IPS-18a (cell line): ENCODE measurements around the gene PTPN14.

Experiments used
- H3K27ac ChIP-seq: one replicate; pipeline ENCODE4 v1.5.1; 2013; ENCODE audit warnings: low read length
- H3K27me3 ChIP-seq: one replicate; pipeline ENCODE4 v1.6.1; 2013; ENCODE audit warnings: mild to moderate bottlenecking, low read length; ENCODE audit not compliant: control insufficient read depth, insufficient read depth
- H3K36me3 ChIP-seq: one replicate; pipeline ENCODE4 v1.6.1; 2013; ENCODE audit warnings: low read depth, low read length; ENCODE audit not compliant: control insufficient read depth
- H3K4me1 ChIP-seq: one replicate; pipeline ENCODE4 v1.6.1; 2013; ENCODE audit warnings: low read depth, low read length; ENCODE audit not compliant: control insufficient read depth
- H3K4me3 ChIP-seq: one replicate; pipeline ENCODE4 v1.5.1; 2013; ENCODE audit warnings: low read length
- H3K9ac ChIP-seq: one replicate; pipeline ENCODE4 v1.6.1; 2013; ENCODE audit warnings: mild to moderate bottlenecking, low read length, moderate library complexity
- H3K9me3 ChIP-seq: one replicate; pipeline ENCODE4 v1.6.1; 2013; ENCODE audit warnings: low read depth, low read length; ENCODE audit not compliant: control insufficient read depth

The PTPN14 gene

GRCh38 chr1:214349008-214349407 is 202.4 kb downstream of the PTPN14 start:
- H3K9me3 ChIP-seq: no peaks in the 10 kb centered on the region
- no peak overlapping the region for H3K4me3 ChIP-seq
- H3K36me3 ChIP-seq: peaks cover 3% of the 10 kb centered on the region
- H3K4me1 ChIP-seq: peaks cover 13% of the 10 kb centered on the region
- H3K27me3 ChIP-seq: no peaks in the 10 kb centered on the region
- no peak overlapping the region for H3K9ac ChIP-seq
- no peak overlapping the region for H3K27ac ChIP-seq

GRCh38 chr1:214344897-214345296 is 206.5 kb downstream of the PTPN14 start:
- Histone ChIP-seq H3K9me3 (no peaks in the 10 kb centered on the region), H3K4me3 (no peak overlapping the region), H3K27ac (no peak overlapping the region), H3K9ac (no peak overlapping the region), H3K4me1 (peaks cover 8% of the 10 kb centered on the region), H3K36me3 (peaks cover 3% of the 10 kb centered on the region), H3K27me3 (no peaks in the 10 kb centered on the region)

- peaks cover 8% of the 10 kb centered on the region for H3K4me1 ChIP-seq
- no peak overlapping the region for H3K4me3 ChIP-seq
- H3K27ac ChIP-seq: no peak overlapping the region
- H3K9ac ChIP-seq: no peak overlapping the region
- H3K27me3 ChIP-seq: no peaks in the 10 kb centered on the region
- H3K36me3 ChIP-seq: no peaks in the 10 kb centered on the region
- H3K9me3 ChIP-seq: no peaks in the 10 kb centered on the region
These were observed 208.9 kb downstream of the PTPN14 start for GRCh38 chr1:214342525-214342924.

DNA sequence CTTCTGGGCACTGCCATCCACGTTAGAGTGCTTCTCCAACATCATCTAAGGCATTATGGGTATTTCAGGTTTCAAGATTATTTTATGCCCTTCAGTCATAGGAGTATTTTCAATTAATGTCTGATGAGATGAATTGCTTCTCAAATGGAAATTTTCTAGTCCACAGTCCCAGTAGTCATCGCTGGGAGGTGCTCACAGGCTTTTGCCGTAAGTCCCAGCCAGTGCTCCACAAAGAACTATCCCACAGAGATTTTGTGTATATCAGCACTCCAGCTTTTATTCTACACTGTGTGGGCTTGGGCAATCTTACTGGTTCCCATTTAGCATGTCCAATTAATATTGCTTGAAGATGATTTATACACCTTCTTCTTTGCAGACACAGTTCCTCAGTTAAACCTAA is 209.5 kb downstream of the PTPN14 start:
- Histone ChIP-seq H3K27me3 (no peaks in the 10 kb centered on the region), H3K9me3 (no peaks in the 10 kb centered on the region), H3K27ac (no peak overlapping the region), H3K9ac (no peak overlapping the region), H3K36me3 (no peaks in the 10 kb centered on the region), H3K4me3 (no peak overlapping the region), H3K4me1 (peaks cover 12% of the 10 kb centered on the region)

- Histone ChIP-seq H3K4me3 (no peak overlapping the region), H3K9ac (no peak overlapping the region), H3K27me3 (no peaks in the 10 kb centered on the region), H3K36me3 (no peaks in the 10 kb centered on the region), H3K27ac (no peak overlapping the region), H3K9me3 (no peaks in the 10 kb centered on the region), H3K4me1 (peaks cover 12% of the 10 kb centered on the region)
These were observed 209.9 kb downstream of the PTPN14 start for GRCh38 chr1:214341459-214341858.

DNA sequence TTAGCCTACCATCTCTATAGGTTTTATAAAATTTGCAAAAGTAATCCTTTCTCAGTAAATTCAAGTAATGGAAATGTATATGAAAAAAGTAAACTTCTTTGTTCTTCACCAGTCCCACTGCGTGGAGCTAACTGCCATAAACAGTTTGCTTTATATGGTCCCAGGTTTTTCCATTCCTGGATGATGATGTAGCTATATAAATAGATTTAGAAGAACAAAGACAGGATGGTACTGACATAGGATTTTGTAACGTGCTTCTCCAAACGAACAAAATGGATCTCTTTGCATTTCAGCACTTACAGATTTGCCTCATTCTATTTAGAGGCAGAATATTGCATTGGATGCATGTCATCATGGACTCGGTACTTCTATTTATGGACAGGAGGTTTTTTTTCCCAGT is 213.2 kb downstream of the PTPN14 start:
- Histone ChIP-seq H3K4me3 (no peak overlapping the region), H3K27ac (no peak overlapping the region), H3K9me3 (no peaks in the 10 kb centered on the region), H3K9ac (peak overlapping the region; percentile 1), H3K4me1 (peaks cover 12% of the 10 kb centered on the region), H3K36me3 (no peaks in the 10 kb centered on the region), H3K27me3 (no peaks in the 10 kb centered on the region)

DNA sequence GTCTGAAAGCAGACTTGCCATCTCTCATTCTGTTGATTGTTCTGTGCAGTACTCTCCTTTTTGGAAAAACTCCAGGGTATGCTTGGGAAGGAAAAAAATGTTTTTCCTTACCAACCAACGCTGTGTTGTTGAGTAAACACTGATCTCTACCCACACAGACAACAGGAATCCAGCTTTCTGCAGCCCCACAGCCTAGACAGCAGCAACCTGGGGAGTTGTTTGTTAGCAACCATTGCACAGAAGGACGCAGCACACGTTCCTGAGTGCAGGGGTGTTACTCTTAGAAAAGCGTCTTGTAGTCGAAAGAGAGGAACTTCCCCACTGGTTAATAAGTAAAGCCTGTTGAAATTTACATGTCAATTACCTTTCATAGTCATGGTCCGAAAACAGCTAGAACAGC is 213.9 kb downstream of the PTPN14 start:
- H3K9me3 ChIP-seq: no peaks in the 10 kb centered on the region
- peak overlapping the region; percentile 1 for H3K9ac ChIP-seq
- peaks cover 12% of the 10 kb centered on the region for H3K4me1 ChIP-seq
- no peaks in the 10 kb centered on the region for H3K27me3 ChIP-seq
- H3K4me3 ChIP-seq: no peak overlapping the region
- no peaks in the 10 kb centered on the region for H3K36me3 ChIP-seq
- H3K27ac ChIP-seq: no peak overlapping the region

DNA sequence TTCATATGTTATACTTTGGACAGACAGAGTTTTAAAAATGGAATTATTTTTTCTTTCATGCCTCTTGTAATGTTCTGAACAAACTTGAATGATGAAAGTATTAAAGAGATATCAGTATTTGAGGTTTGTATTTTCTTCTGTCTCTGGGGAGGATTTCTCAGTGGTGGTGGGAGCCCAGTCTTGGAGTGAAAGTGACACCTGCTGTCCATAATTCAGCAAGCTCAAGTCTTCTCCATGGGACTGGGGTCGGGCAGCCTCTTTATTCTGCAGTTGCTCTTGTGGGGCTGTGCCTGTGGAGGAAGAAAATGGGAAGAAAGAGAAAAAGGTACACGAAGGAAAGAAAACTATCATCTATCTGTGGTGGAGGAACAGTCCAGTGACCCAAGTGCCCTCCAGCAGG is 214.4 kb downstream of the PTPN14 start:
- Histone ChIP-seq H3K36me3 (no peaks in the 10 kb centered on the region), H3K4me1 (peaks cover 12% of the 10 kb centered on the region), H3K27ac (no peak overlapping the region), H3K9ac (peak overlapping the region; percentile 1), H3K27me3 (no peaks in the 10 kb centered on the region), H3K9me3 (no peaks in the 10 kb centered on the region), H3K4me3 (no peak overlapping the region)

DNA sequence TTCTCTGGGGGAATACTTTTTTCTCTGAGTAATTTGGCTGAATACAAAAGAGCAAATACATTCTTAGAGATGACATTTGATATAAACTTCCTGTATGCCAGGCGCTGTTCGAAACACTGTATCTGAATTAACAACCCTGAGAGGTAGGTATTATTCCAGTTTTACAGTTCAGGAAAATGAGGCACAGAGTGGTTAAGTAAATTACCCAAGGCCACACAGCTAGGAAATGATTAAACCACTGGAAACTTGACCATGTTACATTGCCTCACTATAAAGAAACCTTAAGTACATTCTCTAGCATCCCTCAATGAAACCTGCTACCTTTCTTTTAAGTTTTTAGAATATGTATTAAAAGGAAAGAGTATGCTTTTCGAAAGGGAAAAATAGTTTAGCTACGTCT is 215.8 kb downstream of the PTPN14 start:
- Histone ChIP-seq H3K9me3 (no peaks in the 10 kb centered on the region), H3K9ac (no peak overlapping the region), H3K27me3 (no peaks in the 10 kb centered on the region), H3K4me1 (peaks cover 12% of the 10 kb centered on the region), H3K27ac (no peak overlapping the region), H3K36me3 (no peaks in the 10 kb centered on the region), H3K4me3 (no peak overlapping the region)

DNA sequence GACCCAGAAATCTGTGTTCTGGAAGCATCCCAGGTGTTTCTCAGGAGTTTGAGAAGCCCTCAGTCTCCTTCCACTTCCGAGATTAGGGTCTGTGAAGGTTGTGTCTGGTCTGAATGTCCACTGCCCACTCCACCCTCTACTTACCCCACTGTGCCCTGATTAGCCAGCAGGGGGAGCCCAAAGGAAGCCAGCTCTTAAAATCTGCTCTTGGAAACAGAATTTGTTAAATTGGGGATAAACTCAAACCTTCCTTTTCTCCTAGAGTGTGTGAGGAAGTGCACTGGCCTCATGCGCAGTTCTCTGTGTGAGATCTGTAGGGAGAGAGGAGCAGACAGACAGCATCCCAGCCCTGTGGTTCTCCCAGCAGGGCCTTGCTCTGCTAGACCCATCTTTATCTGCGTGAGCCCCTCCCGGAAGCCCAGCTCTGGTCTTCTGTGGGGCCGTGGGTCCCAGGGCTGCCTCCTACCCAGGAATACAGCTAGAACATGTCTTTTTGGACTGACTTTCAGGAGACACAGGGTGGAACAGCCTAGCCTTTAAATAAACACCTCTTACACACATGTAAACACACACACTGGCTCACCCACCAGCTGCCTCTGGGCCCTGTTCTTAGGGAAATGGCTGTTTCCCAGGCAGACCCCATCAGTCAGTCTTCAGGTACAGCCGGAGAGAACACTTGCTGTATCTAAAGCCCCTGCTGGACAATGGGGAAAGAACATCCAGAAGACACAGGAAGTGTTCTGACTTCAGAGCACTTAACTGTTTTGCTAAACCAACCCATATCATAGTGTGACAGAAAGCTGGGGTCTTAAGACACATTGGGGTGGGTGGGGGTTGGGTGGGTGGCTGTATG is 218.2 kb downstream of the PTPN14 start:
- Histone ChIP-seq H3K27ac (no peak overlapping the region), H3K36me3 (no peaks in the 10 kb centered on the region), H3K9ac (no peak overlapping the region), H3K4me3 (no peak overlapping the region), H3K4me1 (peaks cover 11% of the 10 kb centered on the region), H3K9me3 (no peaks in the 10 kb centered on the region), H3K27me3 (no peaks in the 10 kb centered on the region)

- Histone ChIP-seq H3K27me3 (no peaks in the 10 kb centered on the region), H3K4me3 (no peak overlapping the region), H3K9me3 (no peaks in the 10 kb centered on the region), H3K4me1 (no peaks in the 10 kb centered on the region), H3K27ac (no peak overlapping the region), H3K36me3 (no peaks in the 10 kb centered on the region), H3K9ac (no peak overlapping the region)
These were observed 219.5 kb downstream of the PTPN14 start for GRCh38 chr1:214331827-214332423.

- Histone ChIP-seq H3K9ac (no peak overlapping the region), H3K4me1 (no peaks in the 10 kb centered on the region), H3K27ac (no peak overlapping the region), H3K36me3 (no peaks in the 10 kb centered on the region), H3K9me3 (no peaks in the 10 kb centered on the region), H3K27me3 (no peaks in the 10 kb centered on the region), H3K4me3 (no peak overlapping the region)
These were observed 220.2 kb downstream of the PTPN14 start for GRCh38 chr1:214331180-214331579.
